HepG2 (cell line): ENCODE data around the gene UBE2D4. TPM values are rescaled to one million over a fixed set of nuclear protein-coding genes. Genes with fewer than 3 reads are reported as not detected.

Source experiments
- ATAC-seq: fragments of 200-7000 bp; cut with Tn5 transposase; 3 replicates; pipeline ENCODE4 v1.9.1; 2020; ENCODE audit warnings: mild to moderate bottlenecking, moderate library complexity
- BruUV-seq: library from RNA; stranded (reverse); fragments of 400-500 nt; replicated peaks from 2 replicates; lab custom pipeline; 2021; lab: Mats Ljungman, UMichigan
- CTCF ChIA-PET: fragments of 300-600 bp; formaldehyde crosslinking; extraction: SDS; loops from one replicate; lab custom pipeline; 2021; ENCODE audit warnings: low total read pairs, inconsistent platforms, low intra/inter-chr PET ratio; lab: Yijun Ruan, JAX
- POLR2A ChIA-PET: fragments of 350-600 bp; sonication (Branson Sonifier 250); formaldehyde crosslinking; loops from one replicate; lab custom pipeline; 2020; ENCODE audit warnings: antibody characterized with exemption, inconsistent platforms; lab: Yijun Ruan, JAX
- DNase-seq: peaks from one replicate; pipeline ENCODE4 v3.0.0-alpha.2; 2015; ENCODE audit warnings: low spot score
- FAIRE-seq: peaks from 3 replicates; lab custom pipeline; 2011; peaks lifted over from hg19 to GRCh38; lab: Jason Lieb, UNC
- H2AFZ ChIP-seq: one replicate; pipeline ENCODE4 v1.6.1; 2011; ENCODE audit warnings: low read length, inconsistent platforms
- H3K27ac ChIP-seq: fragments of 300-600 bp; 3 replicates; pipeline ENCODE4 v1.8.0; 2011; ENCODE audit warnings: mixed run types, mild to moderate bottlenecking, mixed read lengths, low read length, inconsistent platforms; ENCODE audit not compliant: insufficient read depth; ENCODE audit errors: extremely low read length
- H3K27me3 ChIP-seq, 2 experiments: fragments of 200-600 bp in 1 of 2; 2 replicates in 1 of 2; 3 replicates in 1 of 2; pipeline versions ENCODE4 v1.6.0 to v1.8.0; 2011; ENCODE audit warnings: low read length in 2 of 2, mild to moderate bottlenecking in 2 of 2, moderate library complexity in 2 of 2, inconsistent platforms in 1 of 2; ENCODE audit not compliant: insufficient read depth in 2 of 2, control insufficient read depth in 1 of 2
- H3K36me3 ChIP-seq, 2 experiments: fragments of 200-600 bp in 1 of 2; replicated peaks in 1 of 2; 2 replicates in 1 of 2; 3 replicates in 1 of 2; pipeline versions ENCODE4 v1.5.1 to v1.8.0; 2011; ENCODE audit warnings: low read length in 2 of 2, inconsistent platforms in 1 of 2; ENCODE audit not compliant: insufficient read depth in 2 of 2, control insufficient read depth in 1 of 2
- H3K4me1 ChIP-seq: 2 replicates; pipeline ENCODE4 v1.5.1; 2012; ENCODE audit warnings: low read length, inconsistent platforms; ENCODE audit not compliant: insufficient read depth
- H3K4me2 ChIP-seq: 2 replicates; pipeline ENCODE4 v1.6.0; 2011; ENCODE audit warnings: low read depth, low read length, inconsistent platforms
- H3K4me3 ChIP-seq, 3 experiments: fragments of 200-600 bp in 1 of 3; sonication (generic), shearing (Covaris generic) in 1 of 3; replicated peaks in 1 of 3; 2 replicates each; pipeline ENCODE4 v1.5.1; 2011 to 2016; ENCODE audit warnings: low read length in 3 of 3, inconsistent platforms in 2 of 3, low read depth in 2 of 3, mild to moderate bottlenecking in 2 of 3, control low read depth in 1 of 3, mixed read lengths in 1 of 3; ENCODE audit not compliant: insufficient read depth in 1 of 3
- H3K79me2 ChIP-seq: one replicate; pipeline ENCODE4 v1.6.1; 2011; ENCODE audit warnings: low read length, inconsistent platforms; ENCODE audit not compliant: insufficient read depth
- H3K9ac ChIP-seq: 2 replicates; pipeline ENCODE4 v1.6.0; 2011; ENCODE audit warnings: mild to moderate bottlenecking, low read depth, low read length, inconsistent platforms; ENCODE audit not compliant: insufficient read depth
- H3K9me3 ChIP-seq: 2 replicates; pipeline ENCODE4 v1.5.1; 2012; ENCODE audit warnings: mild to moderate bottlenecking, low read length
- H4K20me1 ChIP-seq: 2 replicates; pipeline ENCODE4 v1.6.0; 2011; ENCODE audit warnings: inconsistent platforms, mild to moderate bottlenecking, low read length, moderate library complexity; ENCODE audit not compliant: insufficient read depth
- FOXA3 ChIP-seq: IDR thresholded peaks from 2 replicates; pipeline ENCODE4 v1.6.1; 2016; ENCODE audit warnings: missing genetic modification reagents, missing compliant biosample characterization
- HNRNPUL1 ChIP-seq: fragments of 200-400 bp; formaldehyde crosslinking; IDR thresholded peaks from 2 replicates; pipeline ENCODE4 v1.6.1; 2017; ENCODE audit warnings: low read depth, mild to moderate bottlenecking, low read length, moderate library complexity
- MEIS2 ChIP-seq: sonication (generic); formaldehyde crosslinking; IDR thresholded peaks from 2 replicates; pipeline ENCODE4 v1.9.0; 2021; ENCODE audit warnings: mild to moderate bottlenecking, missing genetic modification reagents
- MYNN ChIP-seq: sonication (generic); formaldehyde crosslinking; IDR thresholded peaks from 2 replicates; pipeline ENCODE4 v1.4.0; 2020; ENCODE audit warnings: mild to moderate bottlenecking, low read depth, missing genetic modification reagents
- NFIC ChIP-seq: IDR thresholded peaks from 2 replicates; pipeline ENCODE4 v1.6.1; 2012; ENCODE audit warnings: mild to moderate bottlenecking, low read length, inconsistent platforms
- RFXANK ChIP-seq: IDR thresholded peaks from 2 replicates; pipeline ENCODE4 v1.6.1; 2016
- TAF15 ChIP-seq: fragments of 200-400 bp; formaldehyde crosslinking; IDR thresholded peaks from one replicate; pipeline ENCODE4 v1.6.1; 2018; ENCODE audit warnings: mild to moderate bottlenecking, low read depth, low read length; ENCODE audit not compliant: poor library complexity, severe bottlenecking
- ZNF20 ChIP-seq: sonication (generic); formaldehyde crosslinking; IDR thresholded peaks from 2 replicates; pipeline ENCODE4 v1.4.0; 2020; ENCODE audit warnings: mild to moderate bottlenecking, moderate library complexity, missing genetic modification reagents
- ZNF431 ChIP-seq: sonication (generic); formaldehyde crosslinking; IDR thresholded peaks from 2 replicates; pipeline ENCODE4 v1.9.0; 2022; ENCODE audit warnings: missing genetic modification reagents, low read depth, mild to moderate bottlenecking, borderline replicate concordance
- ZNF607 ChIP-seq: sonication (generic); formaldehyde crosslinking; IDR thresholded peaks from 2 replicates; pipeline ENCODE4 v1.5.1; 2020; ENCODE audit warnings: missing genetic modification reagents, mild to moderate bottlenecking, borderline replicate concordance
- ZNF629 ChIP-seq: sonication (generic); formaldehyde crosslinking; conservative IDR thresholded peaks from 2 replicates; pipeline ENCODE4 v1.5.0; 2020; ENCODE audit warnings: missing genetic modification reagents
- ZNF646 ChIP-seq: sonication (generic); formaldehyde crosslinking; IDR thresholded peaks from 2 replicates; pipeline ENCODE4 v1.9.0; 2021; ENCODE audit warnings: mild to moderate bottlenecking, missing genetic modification reagents
- ZUFSP ChIP-seq: sonication (generic); formaldehyde crosslinking; IDR thresholded peaks from 2 replicates; pipeline ENCODE4 v1.9.0; 2021; ENCODE audit warnings: missing genetic modification reagents, mild to moderate bottlenecking, borderline replicate concordance
- WGBS: methylation state at CpG from one replicate; pipeline ENCODE4 v1.1.6; 2017; ENCODE audit warnings: low lambda C conversion rate; 5-methylcytosine and 5-hydroxymethylcytosine counted together
- in situ Hi-C: cut with HindIII; loops from 2 replicates; pipeline ENCODE4 v1.10.0; 2017; ENCODE audit warnings: low pct_unique_long_range_greater_than_20kb; ENCODE audit not compliant: extremely low pct_ligation_motif_present
- intact Hi-C: fragments of 100-400 bp; cut with micrococcal nuclease; formaldehyde crosslinking; loops from one replicate; pipeline ENCODE4 v1.10.0; 2022; ENCODE audit not compliant: unreplicated experiment
- polyA plus RNA-seq, 8 experiments: library from polyadenylated mRNA; depleted of rRNA in 3 of 8; stranded (reverse) in 7 of 8; unstranded in 1 of 8; fragments of >200 nt; fragmentation: Illumina TruSeq in 4 of 8; extraction: Trizol in 4 of 8; gene quantifications; 2 replicates each; pipeline versions ENCODE4 v1.2.1 to v1.2.3, GENCODE V29; 2011 to 2016; ENCODE audit warnings: low read depth in 4 of 8, missing spikeins in 1 of 8, mixed read lengths in 1 of 8; ENCODE audit not compliant: insufficient read depth in 1 of 8
- total RNA-seq, 5 experiments: library from RNA; depleted of rRNA; stranded (reverse); fragments of >200 nt; fragmentation: Illumina TruSeq; extraction: Trizol; gene quantifications; 2 replicates each; pipeline ENCODE4 v1.2.3, GENCODE V29; 2016; ENCODE audit warnings: low read depth in 1 of 5

UBE2D4 gene
- total and polyA plus RNA-seq, 2 of the 13 experiments (the other 11 are each of a cell fraction or from before 2014, with no cell fraction given): 9.9 to 16.0 TPM

GRCh38 chr7:43905209-43905946, 20.9 kb upstream of the UBE2D4 start (continued):
- TF ChIP-seq NFIC (no peak; the same call in 1 of the 2 replicates), ZNF629 (CRISPR knock-in tag) (no peak), ZNF20 (CRISPR knock-in tag) (no peak), TAF15 (no peak), ZNF607 (peak; percentile 49; the same call in 1 of the 2 replicates), HNRNPUL1 (no peak), FOXA3 (CRISPR knock-in tag) (peak; percentile 80)

GRCh38 chr7:43905956-43906330, 20.3 kb upstream of the UBE2D4 start:
- Histone ChIP-seq H3K4me2 (peak overlapping the region; percentile 70), H3K36me3 (peaks cover 3 to 5% of the 10 kb centered on the region in 2 experiments; a peak in 3 of 5 replicates), H4K20me1 (peaks cover 23% of the 10 kb centered on the region), H3K27me3 (no peaks in the 10 kb centered on the region), H3K4me1 (peaks cover 36% of the 10 kb centered on the region), H3K79me2 (peaks cover 44% of the 10 kb centered on the region), H3K4me3 (peak overlapping the region; percentile 70 to 87 (median 83)), H2AFZ (no peak overlapping the region), H3K9me3 (no peaks in the 10 kb centered on the region), H3K27ac (peak overlapping the region; percentile 78), H3K9ac (peak overlapping the region; percentile 93)
- intact Hi-C loops: loop anchor here (1.0 to 2.0 kb wide), 3 partner anchors 20 to 37 kb away; partner anchors contain the start of genes MRPS24 and UBE2D4
- DNase-seq: peak; percentile 14
- no peak for FAIRE-seq
- in situ Hi-C loops: no loop called here
- ChIA-PET POLR2A (interaction anchor here (1.0 to 2.5 kb wide), 5 partner anchors 21 to 266 kb away, joined by 3 to 36 read pairs (median 7); partner anchors contain the start of genes MRPS24 and UBE2D4), CTCF (no interaction called here)
- 1% methylated on average over 6 of the region's 43 CpGs for WGBS
- ATAC-seq: peak; percentile 45
- BruUV-seq: no TSS peak
- TF ChIP-seq ZNF431 (CRISPR knock-in tag): no peak
- no peak for TF ChIP-seq ZNF646 (CRISPR knock-in tag)
- 0 out of 2 replicates have a peak, but pooled peaks have one; percentile 38 for TF ChIP-seq MEIS2 (CRISPR knock-in tag)
- no peak for TF ChIP-seq ZUFSP (CRISPR knock-in tag)
- TF ChIP-seq MYNN (CRISPR knock-in tag): no peak
- 0 out of 2 replicates have a peak, but pooled peaks have one; percentile 1 for TF ChIP-seq RFXANK (CRISPR knock-in tag)
